K562 treated with DMSO at 1 percent for 48 hours (cell line): ENCODE results near the gene TOMM20L. TPM values are rescaled to one million over a fixed set of nuclear protein-coding genes. Genes with fewer than 3 reads are reported as not detected.

Experiments
- total RNA-seq: library from RNA; unstranded; fragments of 300-600 nt; gene quantifications from 2 replicates; pipeline ENCODE4 v1.2.3, GENCODE V29; 2022; ENCODE audit warnings: low replicate concordance; ENCODE audit errors: extremely low read depth

Gene TOMM20L
- not detected in 2 replicates for total RNA-seq

GRCh38 chr14:58395812-58396788, at the start of gene TOMM20L:
TOMM20L (plus strand) TSS chr14:58395930; CDS start chr14:58395958, 28 bp downstream.

GRCh38 chr14:58427281-58428117, 31.8 kb downstream of the TOMM20L start, which contains the start of the genes KIAA0586 and TIMM9:
KIAA0586 (plus strand) TSS chr14:58427719; CDS start chr14:58428265, 546 bp downstream.
TIMM9 (minus strand) TSS chr14:58427531; CDS start chr14:58411945, 15,586 bp downstream.

Other genes with a start within 250 kb of the TOMM20L start
- not detected in 2 replicates for gene ARMH4, start 243.7 kb upstream of the TOMM20L start, total RNA-seq
- gene ACTR10, start 195.8 kb upstream of the TOMM20L start, total RNA-seq, result not detected in 2 replicates
- not detected in 2 replicates for gene PSMA3, start 151.1 kb upstream of the TOMM20L start, total RNA-seq
- gene ARID4A, start 97.4 kb upstream of the TOMM20L start, total RNA-seq, result not detected in 2 replicates
- gene TIMM9, start 31.6 kb downstream of the TOMM20L start, total RNA-seq, result not detected in 2 replicates
- not detected in 2 replicates for gene KIAA0586, start 31.8 kb downstream of the TOMM20L start, total RNA-seq
- not detected in 2 replicates for gene DACT1, start 242.0 kb downstream of the TOMM20L start, total RNA-seq